GM12874 (cell line): ENCODE results near the gene NUTF2.

Experiments used
- CTCF ChIP-seq: IDR thresholded peaks from 2 replicates; pipeline ENCODE4 v1.5.1; 2011; ENCODE audit warnings: low read depth, mild to moderate bottlenecking, control low read depth, low read length, moderate library complexity; ENCODE audit not compliant: insufficient read depth

Gene NUTF2

GRCh38 chr16:67806428-67807147 lies 40.1 kb upstream of the NUTF2 start, which contains the start of the genes RANBP10 and TSNAXIP1:
RANBP10 (minus strand) TSS chr16:67806560; CDS start chr16:67806536, 24 bp downstream.
TSNAXIP1 (plus strand) TSS chr16:67806889; CDS start chr16:67807150, 261 bp downstream.
- no peak for TF ChIP-seq CTCF

GRCh38 chr16:67807148-67807682 lies 39.5 kb upstream of the NUTF2 start:
- TF ChIP-seq CTCF, result no peak

- TF ChIP-seq CTCF, result no peak
Observed at GRCh38 chr16:67811899-67812298, 34.8 kb upstream of the NUTF2 start.

DNA sequence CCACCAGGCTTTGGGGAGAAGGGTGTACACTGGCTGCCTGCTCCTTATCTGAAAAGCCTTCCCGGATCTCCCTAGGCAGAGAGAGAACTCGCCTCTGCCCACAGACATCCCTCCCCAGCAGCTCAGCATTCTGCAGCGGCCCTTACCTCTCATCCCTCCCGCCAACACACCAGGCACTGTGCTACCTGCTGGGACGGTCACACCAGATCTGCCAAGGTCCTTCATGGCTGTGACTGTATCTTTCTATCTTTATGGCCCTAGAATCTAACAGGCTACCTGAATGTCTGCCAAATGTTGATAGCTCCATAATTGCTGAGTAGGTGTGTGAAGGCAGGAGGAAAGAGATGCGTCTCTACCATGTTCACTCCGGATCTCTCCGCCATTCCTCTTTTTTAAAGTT lies 32.2 kb upstream of the NUTF2 start:
- TF ChIP-seq CTCF, result no peak

- TF ChIP-seq CTCF, result no peak
Observed at GRCh38 chr16:67820608-67821259, 26.0 kb upstream of the NUTF2 start.

DNA sequence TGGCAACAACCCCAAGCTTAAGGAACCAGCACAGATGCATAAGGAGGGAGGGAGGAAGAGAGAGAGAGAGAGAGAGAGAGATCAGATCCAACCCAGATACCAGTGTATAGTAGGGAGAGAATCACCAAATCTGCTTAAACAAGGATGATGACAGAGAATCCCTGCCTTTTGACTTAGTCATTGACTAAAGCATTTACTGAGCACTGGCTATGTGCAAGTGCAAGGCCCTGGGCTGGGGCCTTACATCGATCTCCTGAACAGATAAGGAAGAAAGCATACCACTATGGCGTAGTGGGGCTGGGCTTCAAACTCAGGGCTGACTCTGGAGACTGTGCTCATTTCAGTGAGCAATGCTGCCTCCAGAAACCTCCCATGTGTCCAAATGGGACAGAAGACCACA lies 24.2 kb upstream of the NUTF2 start:
- no peak for TF ChIP-seq CTCF

- no peak for TF ChIP-seq CTCF
Observed at GRCh38 chr16:67825119-67825518, 21.6 kb upstream of the NUTF2 start.
